8988T (cell line): ENCODE results near the gene CCL21.

ENCODE experiments used
- DNase-seq: peaks from one replicate; pipeline ENCODE4 v3.0.0; 2011

The CCL21 gene

DNA sequence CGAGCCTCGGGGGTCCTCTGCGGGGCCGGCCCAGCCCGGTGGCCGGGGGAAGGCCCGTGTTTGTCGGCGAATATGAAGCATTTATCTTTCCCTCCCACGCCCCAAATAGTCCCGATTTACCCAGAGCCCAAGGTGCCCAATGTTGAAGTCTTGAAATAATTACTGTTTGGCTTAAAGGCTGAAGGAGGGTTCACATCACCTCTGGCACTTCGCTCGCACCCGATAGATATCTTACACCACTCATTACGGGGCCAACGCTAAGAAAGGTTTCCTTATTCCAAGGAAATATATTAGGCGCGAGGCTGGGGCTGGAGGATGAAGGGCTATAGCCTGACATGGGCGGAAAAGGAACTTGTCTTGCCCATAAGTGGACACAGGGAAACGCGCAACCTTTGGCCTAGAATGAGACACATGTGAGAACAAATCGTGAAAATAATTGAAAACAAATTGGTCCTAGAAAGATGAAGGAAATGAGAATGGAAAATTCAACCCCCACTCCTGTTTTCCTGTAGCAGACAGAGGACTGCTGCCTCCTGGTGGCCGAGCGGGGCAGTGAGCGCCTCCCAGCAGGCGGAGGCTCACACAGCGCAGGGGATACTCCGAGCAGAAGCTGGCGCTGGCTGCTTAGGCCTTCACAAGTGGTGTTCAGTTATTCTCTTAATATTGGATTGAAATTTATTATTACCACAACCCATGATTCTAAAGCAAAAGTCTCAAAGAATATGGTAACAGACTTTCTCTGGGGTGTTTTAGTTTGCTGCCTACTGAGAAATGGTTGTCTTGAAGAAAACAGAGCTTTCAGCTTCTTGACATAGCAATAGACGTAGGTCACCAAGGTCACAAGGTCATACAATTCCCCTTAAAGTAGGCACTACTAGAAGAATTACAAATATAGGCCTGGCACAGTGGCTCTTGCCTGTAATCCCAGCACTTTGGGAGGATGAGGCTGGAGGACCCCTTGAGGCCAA lies 7.9 kb downstream of the CCL21 start:
- DNase-seq: peak; percentile 76

DNA sequence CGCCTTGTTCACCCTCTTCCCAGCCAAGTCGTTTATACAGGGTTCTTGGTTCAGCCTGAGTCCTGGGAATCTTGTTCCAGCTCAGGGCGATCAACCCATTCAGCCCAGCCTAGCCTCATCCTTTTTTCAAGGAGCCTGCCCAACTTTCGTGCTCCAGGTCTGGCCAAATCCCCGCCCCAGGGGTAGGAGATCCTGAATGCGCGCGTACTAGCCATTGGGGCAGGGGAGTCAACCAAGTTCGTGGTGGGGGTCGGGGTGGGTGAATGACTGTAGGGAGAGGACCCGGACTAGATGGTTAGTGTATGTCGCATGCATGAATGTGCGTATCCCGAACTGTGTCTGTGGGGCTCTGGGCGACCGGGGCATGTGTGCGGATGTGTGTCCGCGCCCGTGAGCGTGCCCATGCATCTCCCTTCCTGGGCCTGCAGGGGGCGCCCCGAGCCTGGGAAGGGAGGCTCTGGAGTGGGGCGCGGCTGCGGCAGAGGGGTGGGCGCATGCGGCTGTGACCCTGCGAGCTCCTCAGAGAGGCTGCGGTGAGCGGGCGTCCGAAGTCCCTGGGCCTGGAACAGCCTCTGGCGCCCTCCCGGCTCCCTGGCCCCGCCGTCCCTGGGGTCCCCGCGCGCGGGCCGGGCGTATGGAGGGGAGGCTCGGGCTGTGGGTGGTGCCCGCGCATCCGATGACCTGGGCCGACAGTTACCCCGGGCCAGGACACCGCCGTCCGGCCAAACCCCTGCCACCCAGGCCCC lies 8.7 kb downstream of the CCL21 start:
- peak; percentile 79 for DNase-seq

- no peak for DNase-seq
Observed at GRCh38 chr9:34694811-34695210, 15.1 kb downstream of the CCL21 start.

DNA sequence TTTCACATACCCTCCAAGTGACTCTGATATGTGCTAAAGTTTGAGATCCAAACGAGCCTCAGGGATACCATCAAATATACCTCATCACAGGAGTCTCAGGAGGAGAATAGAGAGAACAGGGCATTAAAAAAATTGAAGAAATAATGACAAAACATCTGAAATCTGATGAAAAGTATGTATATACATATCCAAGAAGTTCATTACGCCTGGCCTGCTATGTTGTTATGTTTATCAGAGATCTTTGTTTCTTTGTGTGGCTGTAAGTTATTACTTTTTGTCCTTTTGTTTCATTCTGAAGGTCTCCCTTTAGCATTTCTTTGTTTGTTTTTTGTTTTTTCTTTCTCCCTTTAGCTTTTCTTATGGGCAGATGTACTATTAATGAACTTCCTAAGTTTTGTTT lies 16.4 kb downstream of the CCL21 start:
- no peak for DNase-seq

- no peak for DNase-seq
Observed at GRCh38 chr9:34691936-34692315, 18.0 kb downstream of the CCL21 start.

- no peak for DNase-seq
Observed at GRCh38 chr9:34690983-34691935, 18.7 kb downstream of the CCL21 start, which contains the start of gene CCL19. TSS of gene CCL19 (minus strand) at chr9:34691276. CDS start at chr9:34691139, 137 bp downstream.

DNA sequence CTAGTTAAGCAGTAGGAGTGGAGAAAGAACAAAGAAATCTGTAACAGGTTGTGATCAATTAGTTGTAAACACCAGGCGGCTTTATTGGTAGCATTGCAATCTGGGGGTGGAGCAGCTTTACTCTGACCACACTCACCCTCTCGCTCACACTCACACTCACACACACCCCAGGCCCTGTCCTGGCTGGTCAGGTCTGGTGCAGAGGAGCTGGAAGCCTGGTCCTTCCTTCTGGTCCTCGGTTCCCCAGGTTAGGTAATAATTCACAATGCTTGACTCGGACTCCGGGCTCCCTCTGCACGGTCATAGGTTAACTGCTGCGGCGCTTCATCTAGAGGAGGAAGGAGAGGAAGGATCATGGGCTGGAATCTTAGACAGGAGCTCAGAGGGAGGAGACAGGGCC lies 20.4 kb downstream of the CCL21 start:
- DNase-seq: no peak

DNA sequence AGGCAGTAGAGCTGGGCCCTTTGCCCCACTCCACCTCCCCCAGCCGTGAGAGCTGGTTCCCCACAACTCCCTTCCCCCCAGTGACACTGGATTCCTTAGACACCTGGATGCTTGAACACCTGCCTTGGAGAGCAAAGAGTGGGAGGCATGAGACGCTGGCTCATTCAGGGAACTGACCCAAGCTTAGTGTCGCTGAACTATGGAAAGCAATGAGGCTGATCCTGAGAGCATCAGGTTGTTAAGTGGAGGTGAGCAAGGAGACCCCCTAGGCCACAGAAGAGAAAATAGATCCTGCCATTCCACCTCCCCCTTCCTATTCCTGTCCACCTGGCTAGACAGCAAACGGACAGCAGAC lies 20.8 kb downstream of the CCL21 start:
- DNase-seq: no peak

- DNase-seq: no peak
Observed at GRCh38 chr9:34688329-34689115, 21.4 kb downstream of the CCL21 start.

DNA sequence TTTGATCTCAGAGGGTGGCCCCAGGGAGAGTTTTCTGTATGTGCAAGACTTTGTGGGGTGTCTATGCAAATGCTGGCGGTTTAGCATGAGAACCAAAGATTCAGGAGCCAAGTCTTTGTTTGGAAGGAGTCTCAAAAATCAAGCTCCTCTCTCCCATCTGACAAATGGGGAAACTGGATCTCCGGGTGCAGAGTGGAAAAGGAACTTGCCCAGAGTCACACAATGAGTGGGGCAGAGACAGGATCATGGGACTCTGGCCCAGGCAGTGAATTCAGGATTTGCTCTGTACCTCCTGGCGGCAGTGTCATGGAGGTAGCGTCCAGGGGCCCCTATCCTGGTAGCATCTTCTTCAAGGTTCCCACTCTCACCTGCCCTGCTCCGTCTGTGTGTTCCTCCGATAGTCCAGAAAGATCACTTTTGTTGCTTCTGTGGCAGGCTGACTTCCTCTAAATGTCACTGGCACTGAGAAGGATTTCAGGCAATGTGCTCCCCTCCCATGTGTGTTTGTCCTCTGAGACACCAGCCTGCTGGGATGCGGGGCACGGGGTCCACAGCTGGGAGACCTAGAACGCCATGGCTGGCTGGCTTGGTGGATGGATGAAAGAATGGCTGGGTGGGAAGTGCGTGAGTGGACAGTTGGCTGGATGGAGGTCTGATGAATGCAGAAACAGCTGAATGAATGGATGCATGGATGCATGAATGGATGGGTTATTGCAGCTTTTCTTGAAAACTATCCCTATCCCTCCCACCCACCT lies 22.5 kb downstream of the CCL21 start:
- no peak for DNase-seq

DNA sequence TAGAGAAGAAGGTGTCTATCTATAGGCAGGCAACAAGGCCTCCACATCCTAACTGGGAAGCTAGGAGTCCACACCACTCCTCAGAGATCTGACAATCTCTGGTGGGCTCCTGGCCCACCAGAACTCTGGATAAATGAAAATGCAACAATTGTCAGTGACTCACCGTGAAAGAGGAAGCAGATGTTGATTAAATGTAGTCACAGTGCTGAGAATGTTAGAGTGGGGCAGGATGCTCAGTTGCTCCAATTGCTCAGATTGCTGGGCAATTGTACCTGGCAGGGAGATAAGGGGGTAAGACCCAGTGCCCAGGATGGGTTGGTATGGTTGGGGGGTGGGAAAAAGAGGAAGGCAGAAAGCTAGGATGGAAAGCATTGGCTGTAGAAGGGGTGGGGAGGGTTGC lies 23.2 kb downstream of the CCL21 start:
- no peak for DNase-seq

DNA sequence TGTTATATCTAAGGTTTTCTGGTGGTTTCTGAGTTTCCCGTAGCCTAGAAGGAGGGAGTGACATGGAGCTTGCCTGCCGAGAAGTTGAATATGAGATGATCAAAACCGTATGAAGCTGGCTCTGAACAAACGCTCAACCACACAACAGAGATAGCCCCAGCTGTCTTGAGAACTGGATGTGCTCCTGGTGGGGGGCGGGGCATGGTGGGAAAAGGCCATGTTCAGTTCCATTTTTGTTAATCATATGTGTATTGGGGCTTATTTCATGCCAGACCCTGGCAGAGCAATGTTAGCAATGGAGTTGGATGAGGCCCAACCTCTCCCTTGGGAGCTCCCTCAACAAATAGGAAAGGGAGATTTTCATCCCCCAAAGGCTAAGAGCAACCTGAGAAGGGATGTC lies 23.7 kb downstream of the CCL21 start:
- no peak for DNase-seq

DNA sequence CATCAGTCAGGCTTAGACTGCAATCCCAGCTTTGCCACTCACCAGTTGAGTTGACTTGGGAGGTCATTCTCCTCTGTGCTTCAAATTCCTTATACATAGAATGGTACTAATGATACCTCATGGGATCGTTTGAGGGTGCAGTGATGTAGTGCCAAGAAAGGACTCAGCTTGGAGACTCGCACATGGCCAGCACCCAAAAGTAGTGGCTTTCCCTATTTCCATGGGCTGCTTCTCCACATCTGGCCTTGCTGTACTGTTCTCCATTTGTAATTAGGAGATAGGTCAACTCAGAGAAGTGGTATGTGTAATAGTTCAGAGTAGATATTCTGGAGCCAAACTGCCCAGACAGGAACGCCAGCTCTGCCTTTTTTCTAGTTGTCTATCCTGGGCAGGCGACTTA lies 24.3 kb downstream of the CCL21 start:
- no peak for DNase-seq

DNA sequence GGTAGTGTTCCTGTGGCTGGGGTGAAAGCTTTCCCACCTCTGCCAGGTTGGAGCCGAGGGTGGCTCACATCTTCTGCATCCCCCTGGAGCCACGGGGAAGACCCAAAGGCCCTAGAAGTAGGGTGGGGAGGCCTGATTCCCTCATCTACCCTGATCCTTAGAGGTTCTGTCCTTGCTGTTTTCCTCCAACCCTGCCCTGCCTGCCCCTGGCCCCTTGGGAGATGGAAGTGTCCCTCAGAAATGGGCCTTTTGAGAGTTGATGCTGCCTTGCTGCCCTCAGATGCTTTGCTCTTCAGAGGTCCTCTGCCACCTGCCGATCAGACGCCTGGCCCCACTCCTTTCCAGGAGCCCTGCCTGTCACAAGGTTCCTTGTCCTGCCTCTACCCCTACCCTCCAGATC lies 25.1 kb downstream of the CCL21 start:
- DNase-seq: no peak

DNA sequence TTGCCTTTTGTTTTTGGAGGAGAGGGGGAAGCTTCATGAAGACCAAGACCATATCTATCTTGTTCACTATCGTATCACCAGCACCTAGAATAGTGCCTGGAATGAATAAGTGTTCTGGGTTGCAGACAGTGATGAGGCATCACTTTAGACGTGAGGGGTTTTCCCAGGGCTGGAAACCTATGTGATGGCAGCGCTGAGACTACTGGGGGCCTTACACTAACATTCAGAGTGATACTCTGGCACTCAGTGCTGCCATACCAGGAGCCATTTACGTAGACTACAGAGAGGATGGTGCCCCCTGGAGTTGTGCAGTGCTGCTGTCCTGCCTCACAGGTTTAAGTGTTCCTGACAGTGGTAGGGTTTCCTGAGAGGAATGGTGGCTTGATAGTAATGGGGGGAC lies 25.8 kb downstream of the CCL21 start:
- DNase-seq: no peak

DNA sequence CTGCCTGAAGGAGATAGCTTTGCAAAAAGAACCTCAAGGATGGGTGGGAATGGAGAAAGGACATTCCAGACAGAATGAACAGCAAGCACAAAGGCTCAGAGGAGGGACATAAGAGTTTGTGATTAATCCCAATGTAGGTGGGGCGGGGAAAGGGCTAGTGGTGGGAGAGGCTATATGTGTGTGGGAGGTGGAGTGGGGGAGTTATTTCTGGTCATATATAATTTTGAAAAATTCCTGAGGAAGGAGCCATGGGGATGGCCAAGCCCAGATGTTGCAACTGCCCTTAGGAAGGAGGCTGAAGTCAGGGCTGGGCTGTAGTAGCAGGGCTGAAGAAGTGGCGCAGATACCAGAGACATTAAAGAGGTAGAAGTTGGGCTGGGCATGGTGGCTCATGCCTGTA lies 34.1 kb downstream of the CCL21 start:
- DNase-seq: no peak

GRCh38 chr9:34675048-34675714 lies 34.8 kb downstream of the CCL21 start:
- peak; percentile 82 for DNase-seq

GRCh38 chr9:34674440-34674839 lies 35.5 kb downstream of the CCL21 start:
- no peak for DNase-seq

GRCh38 chr9:34671307-34671706 lies 38.6 kb downstream of the CCL21 start:
- no peak for DNase-seq

GRCh38 chr9:34669809-34670562 lies 40.0 kb downstream of the CCL21 start:
- DNase-seq: no peak
